Measurements from ENCODE around the gene PRDM5. TPM values are rescaled to one million over a fixed set of nuclear protein-coding genes. Genes with fewer than 3 reads are reported as not detected.

PRDM5 gene
- total RNA-seq, 1 donor from 2014 or later: 7.3 TPM

- TF ChIP-seq, protein P1, sequence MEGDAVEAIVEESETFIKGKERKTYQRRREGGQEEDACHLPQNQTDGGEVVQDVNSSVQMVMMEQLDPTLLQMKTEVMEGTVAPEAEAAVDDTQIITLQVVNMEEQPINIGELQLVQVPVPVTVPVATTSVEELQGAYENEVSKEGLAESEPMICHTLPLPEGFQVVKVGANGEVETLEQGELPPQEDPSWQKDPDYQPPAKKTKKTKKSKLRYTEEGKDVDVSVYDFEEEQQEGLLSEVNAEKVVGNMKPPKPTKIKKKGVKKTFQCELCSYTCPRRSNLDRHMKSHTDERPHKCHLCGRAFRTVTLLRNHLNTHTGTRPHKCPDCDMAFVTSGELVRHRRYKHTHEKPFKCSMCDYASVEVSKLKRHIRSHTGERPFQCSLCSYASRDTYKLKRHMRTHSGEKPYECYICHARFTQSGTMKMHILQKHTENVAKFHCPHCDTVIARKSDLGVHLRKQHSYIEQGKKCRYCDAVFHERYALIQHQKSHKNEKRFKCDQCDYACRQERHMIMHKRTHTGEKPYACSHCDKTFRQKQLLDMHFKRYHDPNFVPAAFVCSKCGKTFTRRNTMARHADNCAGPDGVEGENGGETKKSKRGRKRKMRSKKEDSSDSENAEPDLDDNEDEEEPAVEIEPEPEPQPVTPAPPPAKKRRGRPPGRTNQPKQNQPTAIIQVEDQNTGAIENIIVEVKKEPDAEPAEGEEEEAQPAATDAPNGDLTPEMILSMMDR (IDR thresholded peaks at IDR 0.05; ENCODE audit: insufficient read depth, low read length, poor library complexity, severe bottlenecking): no peak
- no peak for DNase-seq (ENCODE audit: low read depth)
- no peak overlapping the region for H3K4me3 ChIP-seq (ENCODE audit: low read depth, low read length)
- H3K36me3 ChIP-seq (ENCODE audit: control insufficient read depth, insufficient read depth, low read length): no peaks in the 10 kb centered on the region
- H3K27me3 ChIP-seq (ENCODE audit: control insufficient read depth, insufficient read depth, low read length): no peaks in the 10 kb centered on the region
Measured at GRCh38 chr4:120724656-120725055, 197.9 kb downstream of the PRDM5 start.

DNA sequence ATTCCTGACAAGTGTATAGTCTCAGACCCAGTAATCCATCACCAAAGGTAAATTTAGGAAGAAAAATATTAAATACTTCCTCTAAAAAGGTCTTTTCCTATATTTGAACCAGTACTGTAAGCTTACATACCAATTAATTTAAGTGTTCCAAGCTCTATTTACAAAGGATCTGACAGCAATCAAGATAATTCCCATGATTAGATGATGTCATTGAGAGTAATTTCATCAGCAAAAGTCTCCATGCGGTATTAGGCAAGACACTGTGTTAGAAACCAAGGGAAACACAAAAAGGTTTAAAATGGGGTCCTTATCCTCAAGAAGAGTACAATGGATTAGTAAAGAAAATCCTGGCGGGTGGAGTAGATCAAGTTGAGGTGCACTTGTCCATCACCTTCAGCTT is 198.5 kb downstream of the PRDM5 start:
- H3K36me3 ChIP-seq (ENCODE audit: control insufficient read depth, insufficient read depth, low read length): no peaks in the 10 kb centered on the region
- H3K4me3 ChIP-seq (ENCODE audit: low read depth, low read length): no peak overlapping the region
- no peaks in the 10 kb centered on the region for H3K27me3 ChIP-seq (ENCODE audit: control insufficient read depth, insufficient read depth, low read length)
- TF ChIP-seq, protein P1 (IDR thresholded peaks at IDR 0.05; ENCODE audit: insufficient read depth, low read length, poor library complexity, severe bottlenecking): no peak
- no peak for DNase-seq (ENCODE audit: low read depth)

GRCh38 chr4:120723105-120723504 is 199.4 kb downstream of the PRDM5 start:
- no peak overlapping the region for H3K4me3 ChIP-seq (ENCODE audit: low read depth, low read length)
- TF ChIP-seq, protein P1 (IDR thresholded peaks at IDR 0.05; ENCODE audit: insufficient read depth, low read length, poor library complexity, severe bottlenecking): no peak
- no peaks in the 10 kb centered on the region for H3K36me3 ChIP-seq (ENCODE audit: control insufficient read depth, insufficient read depth, low read length)
- no peaks in the 10 kb centered on the region for H3K27me3 ChIP-seq (ENCODE audit: control insufficient read depth, insufficient read depth, low read length)
- no peak for DNase-seq (ENCODE audit: low read depth)

DNA sequence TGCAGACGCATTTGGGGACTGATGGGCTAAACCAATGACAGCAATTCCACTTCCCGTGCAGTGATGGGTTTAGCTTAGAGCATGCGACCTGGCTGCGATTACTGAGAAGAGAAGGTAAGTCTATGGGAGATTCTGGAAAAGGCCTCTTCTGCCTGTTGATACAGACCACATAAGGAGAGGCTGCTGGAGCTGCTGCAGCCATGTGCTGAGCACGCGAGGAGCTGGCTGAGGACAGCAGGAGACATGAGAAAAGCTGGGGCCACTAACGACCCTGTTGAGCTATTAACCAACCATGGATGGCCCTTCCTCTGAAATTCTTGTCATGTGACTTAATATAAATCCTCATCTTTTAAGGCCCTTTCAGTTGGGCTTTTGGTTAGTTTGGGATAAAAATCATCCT is 199.9 kb downstream of the PRDM5 start:
- H3K27me3 ChIP-seq (ENCODE audit: control insufficient read depth, insufficient read depth, low read length): no peaks in the 10 kb centered on the region
- H3K4me3 ChIP-seq (ENCODE audit: low read depth, low read length): no peak overlapping the region
- no peak for DNase-seq (ENCODE audit: low read depth)
- TF ChIP-seq, protein P1 (IDR thresholded peaks at IDR 0.05; ENCODE audit: insufficient read depth, low read length, poor library complexity, severe bottlenecking): no peak
- H3K36me3 ChIP-seq (ENCODE audit: control insufficient read depth, insufficient read depth, low read length): no peaks in the 10 kb centered on the region

- no peaks in the 10 kb centered on the region for H3K27me3 ChIP-seq (ENCODE audit: control insufficient read depth, insufficient read depth, low read length)
- no peak for DNase-seq (ENCODE audit: low read depth)
- TF ChIP-seq, protein P1 (IDR thresholded peaks at IDR 0.05; ENCODE audit: insufficient read depth, low read length, poor library complexity, severe bottlenecking): no peak
- H3K36me3 ChIP-seq (ENCODE audit: control insufficient read depth, insufficient read depth, low read length): no peaks in the 10 kb centered on the region
- H3K4me3 ChIP-seq (ENCODE audit: low read depth, low read length): no peak overlapping the region
Measured at GRCh38 chr4:120720354-120720934, 202.1 kb downstream of the PRDM5 start.

DNA sequence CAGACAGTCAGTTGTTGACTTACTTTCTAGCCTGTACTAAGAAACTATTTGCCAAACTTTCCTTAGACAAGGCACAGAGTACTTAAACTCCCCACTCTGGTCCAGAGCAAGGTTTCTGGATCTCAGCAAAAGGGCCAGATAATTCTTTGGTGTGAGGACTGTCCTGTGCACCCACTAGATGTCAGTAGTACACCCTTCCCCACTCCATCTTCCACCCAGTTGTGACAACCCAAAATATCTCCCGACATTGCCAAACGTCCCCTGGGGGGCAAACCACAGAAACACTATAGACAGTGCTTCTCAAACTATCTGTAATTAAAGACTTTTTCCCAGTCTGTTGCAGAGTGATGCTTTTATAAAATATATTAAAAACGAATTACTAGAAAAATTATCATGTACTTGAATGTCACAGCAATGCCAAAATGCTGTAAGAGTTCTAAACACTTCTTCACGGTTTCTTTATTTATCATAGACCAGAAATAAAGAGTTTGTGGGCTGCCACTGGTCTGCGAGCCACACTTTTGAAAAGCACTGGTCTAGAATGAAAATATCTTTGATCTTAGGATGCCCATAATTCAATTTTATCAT is 203.5 kb downstream of the PRDM5 start:
- TF ChIP-seq, protein P1 (IDR thresholded peaks at IDR 0.05; ENCODE audit: insufficient read depth, low read length, poor library complexity, severe bottlenecking): peak; percentile 79
- no peak for DNase-seq (ENCODE audit: low read depth)
- Histone ChIP-seq H3K36me3 (ENCODE audit: control insufficient read depth, insufficient read depth, low read length) (no peaks in the 10 kb centered on the region), H3K4me3 (ENCODE audit: low read depth, low read length) (no peak overlapping the region), H3K27me3 (ENCODE audit: control insufficient read depth, insufficient read depth, low read length) (no peaks in the 10 kb centered on the region)
